AG08396 (cell line): ENCODE measurements around the gene FLOT2.
"Not testable (repeated sequence)": the region's sequence is repeated elsewhere in the genome, so short reads cannot be mapped to it uniquely, and the experiment has no call there.

Source experiments
- DNase-seq: peaks from one replicate; pipeline ENCODE4 v3.0.0; 2012; ENCODE audit warnings: low spot score, mixed read lengths

Gene FLOT2

GRCh38 chr17:28843816-28844148 is 53.8 kb downstream of the FLOT2 start:
- DNase-seq = no peak

GRCh38 chr17:28842282-28843012 is 55.1 kb downstream of the FLOT2 start, which contains the start of gene FAM222B:
Gene FAM222B (minus strand): TSS chr17:28842790. CDS start chr17:28766667, 76,123 bp downstream.
- DNase-seq = peak; percentile 99

- no peak for DNase-seq
These were observed 55.6 kb downstream of the FLOT2 start for GRCh38 chr17:28841901-28842281.

GRCh38 chr17:28839221-28839620 is 58.3 kb downstream of the FLOT2 start:
- no peak for DNase-seq

- not testable (repeated sequence) for DNase-seq
These were observed 61.0 kb downstream of the FLOT2 start for GRCh38 chr17:28836541-28836940.

GRCh38 chr17:28834420-28834819 is 63.1 kb downstream of the FLOT2 start:
- no peak for DNase-seq
